MM.1S (cell line): Measurements from ENCODE around the gene PGBD1.

Experiments
- EZH2 ChIP-seq: fragments of 300-600 bp; sonication (generic); optimal IDR thresholded peaks from 2 replicates; pipeline ENCODE3; 2017; ENCODE audit warnings: low read depth, mild to moderate bottlenecking, antibody characterized with exemption, low read length, mixed read lengths
- EZH2phosphoT487 ChIP-seq: fragments of 300-600 bp; sonication (generic); IDR thresholded peaks from 2 replicates; pipeline ENCODE4 v1.6.1; 2018; ENCODE audit warnings: antibody characterized with exemption, low read length
- TF ChIP-seq, protein P1 (sequence below): fragments of 300-600 bp; sonication (generic); IDR thresholded peaks from 2 replicates; pipeline ENCODE4 v1.5.1; 2016; ENCODE audit warnings: antibody characterized with exemption, low read length, mixed read lengths

DNA sequence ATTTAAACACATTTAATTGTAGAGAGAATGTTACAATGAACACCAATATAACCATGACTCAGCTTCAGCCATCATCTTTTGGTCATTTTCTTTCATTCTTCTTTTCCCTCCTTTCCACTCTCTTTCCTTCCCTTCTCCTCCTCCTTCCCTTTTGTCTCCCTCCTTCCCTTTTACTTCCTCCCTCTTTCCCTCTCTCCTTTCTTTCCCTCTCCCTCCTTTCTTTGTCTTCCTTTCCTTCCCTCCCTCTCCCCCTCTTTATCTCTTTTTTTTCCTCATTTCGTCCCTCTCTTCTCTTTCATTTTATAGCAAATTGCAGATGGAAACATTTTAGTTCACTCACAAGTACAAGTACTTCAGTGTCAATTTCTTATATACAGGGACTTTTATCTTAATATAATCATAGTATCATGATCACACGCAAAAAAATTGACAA is 70.1 kb downstream of the PGBD1 start:
- TF ChIP-seq, protein P1, sequence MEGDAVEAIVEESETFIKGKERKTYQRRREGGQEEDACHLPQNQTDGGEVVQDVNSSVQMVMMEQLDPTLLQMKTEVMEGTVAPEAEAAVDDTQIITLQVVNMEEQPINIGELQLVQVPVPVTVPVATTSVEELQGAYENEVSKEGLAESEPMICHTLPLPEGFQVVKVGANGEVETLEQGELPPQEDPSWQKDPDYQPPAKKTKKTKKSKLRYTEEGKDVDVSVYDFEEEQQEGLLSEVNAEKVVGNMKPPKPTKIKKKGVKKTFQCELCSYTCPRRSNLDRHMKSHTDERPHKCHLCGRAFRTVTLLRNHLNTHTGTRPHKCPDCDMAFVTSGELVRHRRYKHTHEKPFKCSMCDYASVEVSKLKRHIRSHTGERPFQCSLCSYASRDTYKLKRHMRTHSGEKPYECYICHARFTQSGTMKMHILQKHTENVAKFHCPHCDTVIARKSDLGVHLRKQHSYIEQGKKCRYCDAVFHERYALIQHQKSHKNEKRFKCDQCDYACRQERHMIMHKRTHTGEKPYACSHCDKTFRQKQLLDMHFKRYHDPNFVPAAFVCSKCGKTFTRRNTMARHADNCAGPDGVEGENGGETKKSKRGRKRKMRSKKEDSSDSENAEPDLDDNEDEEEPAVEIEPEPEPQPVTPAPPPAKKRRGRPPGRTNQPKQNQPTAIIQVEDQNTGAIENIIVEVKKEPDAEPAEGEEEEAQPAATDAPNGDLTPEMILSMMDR: no peak
- TF ChIP-seq EZH2phosphoT487 (no peak), EZH2 (no peak)
